HG02763 (cell line): ENCODE data around the gene DET1.
"Not testable (repeated sequence)": the region's sequence is repeated elsewhere in the genome, so short reads cannot be mapped to it uniquely, and the experiment has no call there.

Experiments used
- ATAC-seq: cut with Tn5 transposase; IDR thresholded peaks from one replicate; pipeline ENCODE4 v1.9.1; 2021; ENCODE audit warnings: mild to moderate bottlenecking, moderate library complexity; ENCODE audit not compliant: unreplicated experiment

The DET1 gene

DNA sequence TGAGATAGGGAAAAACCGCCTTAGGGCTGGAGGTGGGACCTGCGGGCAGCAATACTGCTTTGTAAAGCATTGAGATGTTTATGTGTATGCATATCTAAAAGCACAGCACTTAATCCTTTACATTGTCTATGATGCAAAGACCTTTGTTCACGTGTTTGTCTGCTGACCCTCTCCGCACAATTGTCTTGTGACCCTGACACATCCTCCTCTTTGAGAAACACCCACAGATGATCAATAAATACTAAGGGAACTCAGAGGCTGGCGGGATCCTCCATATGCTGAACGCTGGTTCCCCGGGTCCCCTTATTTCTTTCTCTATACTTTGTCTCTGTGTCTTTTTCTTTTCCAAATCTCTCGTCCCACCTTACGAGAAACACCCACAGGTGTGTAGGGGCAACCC is 5.4 kb downstream of the DET1 start:
- not testable (repeated sequence) for ATAC-seq

GRCh38 chr15:88540350-88540749 is 6.1 kb downstream of the DET1 start:
- ATAC-seq: not testable (repeated sequence)

GRCh38 chr15:88539441-88539840 is 7.0 kb downstream of the DET1 start:
- no peak for ATAC-seq

DNA sequence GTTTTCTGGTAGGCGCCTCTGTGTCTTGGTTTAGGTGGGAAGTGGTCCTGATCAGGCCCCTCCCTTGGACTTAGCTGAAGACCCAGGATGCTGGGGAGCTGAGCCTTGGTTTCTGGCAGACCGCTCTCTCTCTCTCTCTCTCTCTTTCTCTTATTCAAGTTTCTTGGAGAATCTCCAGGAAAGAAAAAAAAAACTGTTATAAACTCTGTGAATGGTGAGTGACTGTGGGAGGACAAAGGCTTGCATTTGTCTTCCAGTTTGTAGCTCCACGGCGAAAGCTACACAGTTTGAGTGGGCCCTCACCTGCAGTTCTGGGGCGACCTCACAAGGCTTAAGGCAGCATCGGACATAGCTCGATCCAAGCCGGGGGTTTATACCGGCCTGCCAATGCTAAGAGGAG is 7.5 kb downstream of the DET1 start:
- no peak for ATAC-seq

DNA sequence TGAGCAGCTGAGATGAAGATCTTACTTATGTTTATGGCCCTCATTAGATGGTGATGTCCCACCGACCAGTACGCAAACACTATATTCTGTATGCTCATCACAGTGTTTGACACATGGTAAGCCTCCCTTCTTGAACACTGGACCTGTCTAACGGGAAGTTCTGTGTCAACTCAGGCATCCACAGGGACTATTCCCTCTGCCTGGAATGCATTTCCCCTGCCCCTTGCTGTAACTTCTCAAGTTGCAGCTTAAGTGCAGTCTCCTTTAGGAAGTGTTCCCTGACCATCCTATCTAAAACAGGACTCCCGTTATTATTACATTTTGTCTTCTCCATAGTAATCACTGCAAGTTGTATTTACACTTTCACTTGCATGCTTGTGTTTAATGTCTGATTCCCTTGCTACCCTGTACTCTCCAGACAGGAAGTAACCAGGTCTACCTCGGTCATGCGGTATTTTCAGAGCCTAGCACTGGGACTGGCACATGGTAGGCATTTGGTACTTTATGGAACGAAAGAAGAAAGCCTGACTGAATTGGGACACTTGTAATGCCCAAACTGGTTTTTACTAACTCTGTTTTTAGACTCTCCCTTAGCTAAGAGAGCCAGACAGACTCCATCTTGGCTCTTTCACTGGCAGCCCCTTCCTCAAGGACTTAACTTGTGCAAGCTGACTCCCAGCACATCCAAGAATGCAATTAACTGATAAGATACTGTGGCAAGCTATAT is 8.7 kb downstream of the DET1 start:
- ATAC-seq: no peak

DNA sequence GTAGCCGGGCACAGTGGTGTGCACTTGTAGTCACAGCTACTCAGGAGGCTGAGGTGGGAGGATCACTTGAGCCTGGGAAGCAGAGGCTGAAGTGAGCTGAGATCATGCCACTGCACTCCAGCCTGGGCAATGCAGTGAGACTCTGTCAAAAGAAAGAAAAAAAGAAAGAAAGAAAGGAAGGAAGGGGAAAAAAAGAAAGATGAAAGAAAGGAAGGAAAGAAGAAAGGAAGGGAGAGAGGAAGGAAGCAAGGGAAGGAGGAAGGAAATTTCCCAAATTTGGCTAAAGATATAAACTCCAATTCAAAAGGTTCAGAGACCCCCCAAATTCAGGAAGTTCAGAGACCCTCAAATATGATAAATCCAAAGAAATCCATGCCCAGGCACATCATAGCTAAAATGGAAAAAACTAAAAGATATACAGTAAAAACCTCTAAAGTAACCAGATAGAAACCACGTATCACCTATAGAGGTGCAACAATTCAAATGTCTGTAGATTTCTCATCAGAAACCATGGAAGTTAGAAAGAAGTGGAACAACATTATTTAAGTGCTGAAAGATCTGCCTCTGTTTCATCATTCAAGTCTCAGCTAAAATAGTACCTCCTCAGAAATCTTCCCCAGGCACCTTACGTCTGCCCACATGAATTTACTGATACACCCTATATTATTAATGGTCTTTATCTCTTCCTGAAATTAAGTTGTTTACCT is 10.7 kb downstream of the DET1 start:
- ATAC-seq: no peak

GRCh38 chr15:88535100-88535499 is 11.4 kb downstream of the DET1 start:
- no peak for ATAC-seq

GRCh38 chr15:88533376-88533775 is 13.1 kb downstream of the DET1 start:
- no peak for ATAC-seq

- ATAC-seq: no peak
These were observed 17.4 kb downstream of the DET1 start for GRCh38 chr15:88529021-88529630.

DNA sequence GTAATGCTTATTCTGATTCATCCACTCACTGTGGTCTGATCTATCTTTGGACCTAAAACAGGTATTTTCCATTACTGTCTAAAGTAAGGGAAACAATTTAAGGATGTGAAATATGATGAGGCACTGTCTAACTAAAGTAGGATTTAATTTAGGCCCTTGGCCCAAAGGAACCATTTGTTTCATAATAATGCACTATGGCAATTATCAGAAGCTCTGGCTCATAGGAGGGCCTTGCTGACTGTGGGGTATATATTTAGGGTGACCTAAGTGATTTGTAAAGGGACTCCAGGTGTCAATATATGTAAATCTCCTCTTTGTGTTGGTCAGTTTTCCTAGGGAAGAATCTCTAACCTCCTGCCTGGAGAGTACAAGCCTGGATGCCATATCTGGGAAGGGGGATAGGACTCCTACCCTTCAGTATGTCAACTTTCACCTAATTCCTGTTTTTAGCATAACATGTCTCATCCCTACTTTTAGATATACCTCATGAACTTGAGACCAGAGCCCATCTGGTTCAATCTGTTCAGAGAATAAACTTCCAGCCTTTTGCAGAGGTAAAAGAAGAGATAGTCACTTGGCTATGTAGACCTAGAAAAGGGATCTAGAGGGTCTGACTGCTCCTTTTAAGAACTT is 20.1 kb downstream of the DET1 start:
- no peak for ATAC-seq

DNA sequence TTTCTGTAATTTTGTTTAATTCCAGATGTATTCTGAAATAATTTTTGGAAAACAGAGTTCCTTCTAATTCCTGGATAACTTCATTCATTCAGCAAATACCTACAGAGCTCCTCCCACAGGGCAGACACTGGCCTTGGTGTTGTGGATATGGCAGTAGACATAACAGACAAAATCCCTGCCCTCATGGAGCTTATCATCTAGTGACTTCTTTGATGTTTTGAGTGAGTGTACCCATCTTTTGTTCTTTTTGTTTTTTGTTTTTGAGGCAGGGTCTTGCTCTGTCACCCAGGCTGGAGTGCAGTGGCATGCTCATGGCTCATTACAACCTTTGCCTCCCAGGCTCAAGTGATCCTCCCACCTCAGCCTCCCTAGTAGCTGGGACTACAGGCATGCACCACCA is 21.1 kb downstream of the DET1 start:
- ATAC-seq: no peak

GRCh38 chr15:88524094-88524493 is 22.4 kb downstream of the DET1 start:
- ATAC-seq: not testable (repeated sequence)

GRCh38 chr15:88518903-88519302 is 27.6 kb downstream of the DET1 start:
- ATAC-seq: no peak

- ATAC-seq: no peak
These were observed 33.3 kb downstream of the DET1 start for GRCh38 chr15:88513195-88513594.

- ATAC-seq: no peak
These were observed 33.9 kb downstream of the DET1 start for GRCh38 chr15:88512601-88513000.

DNA sequence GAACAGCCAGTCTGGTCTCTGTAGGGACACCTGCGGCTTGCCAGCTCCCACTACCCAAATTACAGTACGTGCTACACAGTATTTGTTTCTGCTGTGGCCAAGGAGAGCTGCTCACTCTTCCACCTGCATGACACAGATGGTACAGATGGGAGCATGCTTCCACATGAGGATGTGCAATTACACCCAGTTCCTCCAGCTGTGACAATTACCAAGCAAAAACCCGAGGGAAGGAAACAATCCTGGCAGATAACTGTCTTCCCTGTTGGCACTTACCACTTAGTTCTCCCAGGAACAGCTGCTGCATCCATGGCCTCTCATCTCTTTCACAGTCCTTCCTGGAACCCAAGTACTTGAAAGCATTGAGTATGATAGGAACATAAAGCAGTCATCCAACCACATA is 34.4 kb downstream of the DET1 start:
- ATAC-seq: no peak

DNA sequence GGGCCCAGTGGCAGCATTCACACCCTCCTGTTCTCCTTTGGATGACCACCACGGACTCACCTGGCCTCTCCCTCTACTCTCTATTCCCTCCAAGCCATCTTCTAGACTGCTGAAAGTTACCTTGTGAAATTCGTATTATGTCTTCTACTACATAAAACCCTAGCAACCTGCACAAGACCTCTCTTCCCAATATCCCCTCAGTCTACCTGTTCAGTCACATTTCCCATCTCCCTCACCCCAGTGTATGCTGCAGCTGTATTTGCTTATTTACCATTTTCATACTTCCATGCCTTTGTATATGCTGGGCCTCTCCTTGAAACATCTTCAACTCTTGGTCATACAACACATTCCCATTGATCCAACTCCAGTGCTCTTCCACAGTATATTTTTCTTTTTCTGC is 35.3 kb downstream of the DET1 start:
- no peak for ATAC-seq

DNA sequence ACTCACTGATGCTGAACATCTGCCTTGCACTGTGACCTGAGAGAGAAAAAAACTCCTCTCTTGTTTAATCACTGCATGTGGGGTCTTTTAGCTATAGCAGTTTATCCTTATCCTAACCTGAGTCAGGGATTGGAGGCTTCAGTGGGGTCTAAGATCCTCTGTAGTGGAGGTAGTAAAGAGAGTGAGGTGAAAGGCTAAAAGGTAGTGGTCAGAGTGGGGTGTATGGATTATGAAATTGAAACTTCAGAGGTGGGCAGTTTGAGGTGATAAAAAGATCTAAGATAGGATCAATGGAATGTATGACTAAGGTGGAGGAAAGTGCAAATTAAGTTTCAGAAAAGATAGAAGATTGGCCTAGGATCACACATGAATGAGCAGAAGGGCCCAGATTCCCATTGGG is 36.5 kb downstream of the DET1 start:
- no peak for ATAC-seq

DNA sequence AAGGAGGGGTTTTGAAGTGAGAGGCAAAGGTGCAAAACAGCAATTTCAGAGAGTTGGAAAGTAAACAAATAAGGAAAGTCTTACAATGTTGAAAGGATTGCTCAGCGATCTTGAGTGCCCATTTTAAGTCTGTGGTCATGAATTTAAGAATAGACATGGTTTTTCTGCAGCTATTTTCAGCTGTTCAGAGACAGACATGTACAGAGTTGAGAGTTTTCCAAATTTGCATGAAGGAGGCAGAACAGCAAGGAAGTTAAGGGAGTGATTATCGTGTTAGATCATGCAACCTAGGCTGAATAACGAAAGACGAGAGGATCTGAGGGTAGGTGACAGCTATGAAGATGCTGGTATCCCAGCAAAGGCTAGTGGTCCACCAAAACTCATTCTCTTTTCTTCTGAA is 37.2 kb downstream of the DET1 start:
- ATAC-seq: no peak

DNA sequence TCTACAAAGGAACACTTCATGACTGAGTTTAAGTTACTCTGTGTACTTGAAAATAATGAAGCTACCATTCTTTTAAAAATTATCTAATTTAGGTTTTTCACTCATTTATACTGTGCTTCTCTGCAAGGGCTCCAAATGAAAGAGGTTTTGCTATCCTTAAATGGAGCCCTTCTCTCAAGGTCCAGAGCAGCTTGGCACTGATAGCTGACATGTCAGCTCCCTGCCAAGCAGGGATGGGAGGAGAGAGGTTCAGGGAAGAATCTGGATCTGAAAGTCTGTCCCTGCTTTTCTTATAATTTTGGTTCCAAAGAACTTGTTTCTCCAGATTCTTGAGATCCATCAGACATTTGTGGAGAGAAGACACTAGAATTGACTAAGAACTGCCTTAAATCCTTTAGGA is 39.9 kb downstream of the DET1 start:
- no peak for ATAC-seq

DNA sequence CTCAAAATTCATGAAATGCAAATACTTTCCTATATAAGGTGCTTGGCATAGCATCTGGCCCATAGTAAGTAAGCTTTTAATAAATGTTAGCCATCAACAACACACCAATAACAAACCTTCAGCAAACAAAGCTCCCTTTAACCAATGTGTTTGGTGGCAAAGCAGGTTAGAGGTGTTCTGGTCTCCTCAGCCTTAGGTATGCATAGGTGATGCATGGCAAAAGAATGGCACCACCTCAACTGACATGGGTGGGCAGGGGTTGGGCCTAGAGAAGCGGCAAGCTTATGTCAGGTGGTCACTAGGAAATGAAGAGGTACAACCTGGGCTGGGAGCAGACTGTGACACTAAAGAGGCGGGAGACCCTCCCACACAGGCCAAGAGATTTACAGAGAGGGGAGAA is 40.8 kb downstream of the DET1 start:
- no peak for ATAC-seq

DNA sequence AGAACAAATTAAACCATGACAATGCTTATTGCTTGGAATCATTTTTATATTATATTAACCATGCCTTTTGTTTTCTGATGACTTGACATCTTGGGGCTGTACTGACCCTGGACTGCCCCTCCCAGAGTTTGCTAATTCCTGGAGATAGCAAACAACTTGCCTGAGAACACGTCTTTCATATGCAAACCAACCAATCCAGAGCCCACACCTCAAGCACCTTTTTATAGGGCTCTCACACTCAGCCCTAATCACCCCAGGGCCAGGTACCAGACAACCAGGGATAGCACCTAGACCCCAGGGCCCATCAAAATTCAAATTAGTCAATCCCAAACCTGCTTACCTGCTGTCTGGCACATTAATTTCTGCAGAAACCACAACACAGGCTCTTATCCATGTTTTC is 42.0 kb downstream of the DET1 start:
- no peak for ATAC-seq
